K562 (cell line): ENCODE data around the gene EPHB2. TPM values are rescaled to one million over a fixed set of nuclear protein-coding genes. Genes with fewer than 3 reads are reported as not detected.

Experiments
- ATAC-seq: fragments of 200-7000 bp; cut with Tn5 transposase; 3 replicates; pipeline ENCODE4 v1.9.1; 2020; ENCODE audit warnings: moderate library complexity
- BruUV-seq: library from RNA; stranded (reverse); fragments of 400-500 nt; replicated peaks from 2 replicates; lab custom pipeline; 2021; lab: Mats Ljungman, UMichigan
- CTCF ChIA-PET: fragments of 300-600 bp; formaldehyde crosslinking; extraction: SDS; loops from one replicate; lab custom pipeline; 2021; ENCODE audit warnings: low intra/inter-chr PET ratio; lab: Yijun Ruan, JAX
- POLR2A ChIA-PET: fragments of 300-600, 350-650 bp; sonication (Branson Sonifier 250); formaldehyde crosslinking; extraction: SDS; loops from one replicate; lab custom pipeline; 2021; ENCODE audit warnings: antibody characterized with exemption, inconsistent platforms; lab: Yijun Ruan, JAX
- DNase-seq, 4 experiments: peaks; one replicate each; pipeline versions ENCODE4 v3.0.0 to v3.0.0-alpha.2; 2011 to 2018; ENCODE audit warnings: low spot score in 3 of 4, mixed read lengths in 3 of 4; ENCODE audit errors: extremely low read depth in 1 of 4
- FAIRE-seq: peaks from 2 replicates; lab custom pipeline; 2011; peaks lifted over from hg19 to GRCh38; lab: Jason Lieb, UNC
- H2AFZ ChIP-seq: 2 replicates; pipeline ENCODE4 v1.6.0; 2011; ENCODE audit warnings: low read depth, low read length, control low read depth, inconsistent platforms
- H3K27ac ChIP-seq: fragments of 200-600 bp; 3 replicates; pipeline ENCODE4 v1.8.0; 2011; ENCODE audit warnings: low read depth, mild to moderate bottlenecking, control low read depth, inconsistent platforms, low read length, moderate library complexity, mixed read lengths; ENCODE audit errors: extremely low read depth
- H3K27me3 ChIP-seq, 2 experiments: fragments of 300-600 bp in 1 of 2; 2 replicates in 1 of 2; 3 replicates in 1 of 2; pipeline versions ENCODE4 v1.6.0 to v1.8.0; 2011; ENCODE audit warnings: inconsistent platforms in 2 of 2, low read length in 2 of 2, mild to moderate bottlenecking in 1 of 2, mixed read lengths in 1 of 2, moderate library complexity in 1 of 2; ENCODE audit not compliant: control insufficient read depth in 2 of 2, insufficient read depth in 2 of 2
- H3K36me3 ChIP-seq: fragments of 300-600 bp; 3 replicates; pipeline ENCODE4 v1.8.0; 2011; ENCODE audit warnings: mild to moderate bottlenecking, low read length, inconsistent platforms; ENCODE audit not compliant: control insufficient read depth, insufficient read depth
- H3K4me1 ChIP-seq, 2 experiments: fragments of 200-600 bp in 1 of 2; replicated peaks in 1 of 2; 2 replicates in 1 of 2; 3 replicates in 1 of 2; pipeline versions ENCODE4 v1.5.1 to v1.8.0; 2011; ENCODE audit warnings: inconsistent platforms in 2 of 2, low read length in 2 of 2, mild to moderate bottlenecking in 1 of 2, mixed read lengths in 1 of 2, moderate library complexity in 1 of 2; ENCODE audit not compliant: control insufficient read depth in 2 of 2, insufficient read depth in 2 of 2
- H3K4me2 ChIP-seq: 2 replicates; pipeline ENCODE4 v1.6.1; 2011; ENCODE audit warnings: low read length, control low read depth, inconsistent platforms, mixed read lengths; ENCODE audit not compliant: insufficient read depth
- H3K4me3 ChIP-seq: fragments of 200-600 bp; sonication (generic), shearing (Covaris generic); 2 replicates; pipeline ENCODE4 v1.5.1; 2016; ENCODE audit warnings: control low read depth, inconsistent platforms
- H3K79me2 ChIP-seq: fragments of 200-600 bp; 3 replicates; pipeline ENCODE4 v1.8.0; 2011; ENCODE audit warnings: low read length, inconsistent platforms; ENCODE audit not compliant: control insufficient read depth, insufficient read depth
- H3K9ac ChIP-seq, 2 experiments: 2 replicates each; pipeline versions ENCODE4 v1.6.0 to v1.6.1; 2011; ENCODE audit warnings: low read depth in 2 of 2, low read length in 2 of 2, control low read depth in 1 of 2, inconsistent platforms in 1 of 2, mild to moderate bottlenecking in 1 of 2, mixed read lengths in 1 of 2; ENCODE audit not compliant: insufficient read depth in 1 of 2
- H3K9me1 ChIP-seq: one replicate; pipeline ENCODE4 v1.6.0; 2011; ENCODE audit warnings: inconsistent platforms, mild to moderate bottlenecking, low read length, moderate library complexity; ENCODE audit not compliant: control insufficient read depth, insufficient read depth
- H3K9me3 ChIP-seq: replicated peaks from 2 replicates; pipeline ENCODE4 v1.5.1; 2011; ENCODE audit warnings: low read depth, low read length, inconsistent platforms; ENCODE audit not compliant: control insufficient read depth, insufficient read depth
- H4K20me1 ChIP-seq: replicated peaks from 2 replicates; pipeline ENCODE4 v1.6.1; 2011; ENCODE audit warnings: low read length, inconsistent platforms, mixed read lengths; ENCODE audit not compliant: control insufficient read depth, insufficient read depth
- BRD4 ChIP-seq: fragments of 200-600 bp; sonication (generic); IDR thresholded peaks from 2 replicates; pipeline ENCODE4 v1.6.1; 2017; ENCODE audit warnings: inconsistent platforms
- DMBX1 ChIP-seq: fragments of 250-450 bp; sonication (Bioruptor Pico); IDR thresholded peaks from 2 replicates; pipeline ENCODE4 v1.8.0; 2022; ENCODE audit warnings: inconsistent platforms, mild to moderate bottlenecking, moderate library complexity, borderline replicate concordance
- L3MBTL2 ChIP-seq: fragments of 450-650 bp; IDR thresholded peaks from 2 replicates; pipeline ENCODE4 v1.6.1; 2016; ENCODE audit warnings: mild to moderate bottlenecking, moderate library complexity
- MTA1 ChIP-seq: fragments of 450-650 bp; IDR thresholded peaks from 2 replicates; pipeline ENCODE4 v1.6.1; 2017; ENCODE audit warnings: borderline replicate concordance
- NELFE ChIP-seq: IDR thresholded peaks from 2 replicates; pipeline ENCODE4 v1.6.1; 2011; ENCODE audit warnings: mild to moderate bottlenecking; ENCODE audit not compliant: insufficient read depth, insufficient read length
- NFXL1 ChIP-seq: fragments of 450-650 bp; formaldehyde crosslinking; IDR thresholded peaks from 2 replicates; pipeline ENCODE4 v1.4.0; 2021; ENCODE audit warnings: mild to moderate bottlenecking
- OTX1 ChIP-seq: fragments of 450-650 bp; formaldehyde crosslinking; IDR thresholded peaks from 2 replicates; pipeline ENCODE4 v1.4.0; 2022; ENCODE audit warnings: mild to moderate bottlenecking
- PHB2 ChIP-seq: fragments of 450-650 bp; IDR thresholded peaks from 2 replicates; pipeline ENCODE4 v1.6.1; 2017; ENCODE audit warnings: low read depth
- PTBP1 ChIP-seq: fragments of 200-400 bp; formaldehyde crosslinking; IDR thresholded peaks from 2 replicates; pipeline ENCODE4 v1.6.1; 2017; ENCODE audit warnings: low read depth, low read length
- SMAD3 ChIP-seq: fragments of 450-650 bp; formaldehyde crosslinking; conservative IDR thresholded peaks from 2 replicates; pipeline ENCODE4 v1.4.0; 2020; ENCODE audit warnings: mild to moderate bottlenecking
- TGIF2 ChIP-seq: sonication (generic); formaldehyde crosslinking; IDR thresholded peaks from 2 replicates; pipeline ENCODE4 v1.8.1; 2022; ENCODE audit warnings: mild to moderate bottlenecking, missing genetic modification reagents, moderate library complexity
- ZNF263 ChIP-seq: sonication (generic); formaldehyde crosslinking; IDR thresholded peaks from 2 replicates; pipeline ENCODE4 v1.8.0; 2022; ENCODE audit warnings: mild to moderate bottlenecking, missing genetic modification reagents, borderline replicate concordance
- ZNF3 ChIP-seq: fragments of 250-450 bp; sonication (Bioruptor Pico); IDR thresholded peaks from 2 replicates; pipeline ENCODE4 v1.5.0; 2021; ENCODE audit warnings: mild to moderate bottlenecking, moderate library complexity
- ZNF583 ChIP-seq: fragments of 250-450 bp; sonication (Bioruptor Pico); IDR thresholded peaks from 2 replicates; pipeline ENCODE4 v1.4.0; 2020
- WGBS: fragments of 100-300 bp; shearing (Covaris generic); methylation state at CpG from one replicate; pipeline ENCODE4 v1.1.6; 2016; ENCODE audit warnings: low coverage, mixed read lengths; ENCODE audit not compliant: insufficient coverage; ENCODE audit errors: missing lambda C conversion rate; 5-methylcytosine and 5-hydroxymethylcytosine counted together
- in situ Hi-C: fragments of 300-500 bp; cut with MboI; formaldehyde crosslinking; loops from 4 replicates; pipeline ENCODE4 v1.15.0; 2018; ENCODE audit warnings: inconsistent platforms, mixed read lengths
- intact Hi-C: fragments of 100-400 bp; cut with micrococcal nuclease; formaldehyde crosslinking; loops from 2 replicates; pipeline ENCODE4 v1.14.2; 2022
- polyA plus RNA-seq, 8 experiments: library from polyadenylated mRNA; depleted of rRNA in 4 of 8; stranded (reverse) in 5 of 8; unstranded in 3 of 8; fragments of >200 nt; fragmentation: Nextera tagmentation in 2 of 8; fragmentation: Illumina TruSeq in 1 of 8; extraction: Ambion mirVana in 2 of 8; extraction: Trizol in 1 of 8; gene quantifications; 2 replicates each; pipeline versions ENCODE4 v1.2.1 to v1.2.3, GENCODE V29; 2011 to 2014; ENCODE audit warnings: inconsistent platforms in 1 of 8, missing spikeins in 1 of 8
- total RNA-seq, 7 experiments: library from RNA; depleted of rRNA in 6 of 7; stranded (reverse); fragments of >200 nt in 6 of 7; fragmentation: Illumina TruSeq in 2 of 7; extraction: Trizol in 2 of 7; gene quantifications; 2 replicates each; pipeline versions ENCODE4 v1.2.1 to v1.2.3, GENCODE V29; 2011 to 2021; ENCODE audit warnings: low replicate concordance in 1 of 7
- TF ChIP-seq, protein P1 (sequence below), 3 experiments: IDR thresholded peaks in 2 of 3; conservative IDR thresholded peaks in 1 of 3; 2 replicates each; pipeline ENCODE4 v1.5.1; 2011 to 2012; ENCODE audit warnings: low read length in 3 of 3, mild to moderate bottlenecking in 3 of 3, control low read depth in 2 of 3, improper control_type of control experiment in 1 of 3, inconsistent platforms in 1 of 3, low read depth in 1 of 3, mixed read lengths in 1 of 3, moderate library complexity in 1 of 3; ENCODE audit not compliant: insufficient read depth in 2 of 3

Gene EPHB2
- total and polyA plus RNA-seq, 9 of the 15 experiments (the other 6 are each of a cell fraction or from before 2014, with no cell fraction given) = not detected

DNA sequence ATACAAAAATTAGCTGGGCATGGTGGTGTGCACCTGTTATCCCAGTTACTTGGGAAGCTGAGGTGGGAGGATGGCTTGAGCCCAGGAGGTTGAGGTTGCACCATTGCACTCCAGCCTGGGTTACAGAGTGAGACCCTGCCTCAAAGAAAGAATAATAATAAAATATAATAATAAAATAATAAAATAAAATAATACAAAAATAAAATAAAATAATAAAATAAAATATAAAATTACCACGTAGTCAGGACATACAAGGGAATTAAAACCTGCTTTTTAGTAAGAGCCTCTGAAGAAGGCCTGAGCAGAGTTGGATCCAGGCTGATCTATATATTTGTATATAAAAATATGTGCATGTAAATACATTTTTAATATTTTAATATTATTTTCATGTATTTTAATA lies 41.7 kb downstream of the EPHB2 start:
- no peak for ATAC-seq
- no peak overlapping the region for H3K27ac ChIP-seq
- H3K36me3 ChIP-seq = no peaks in the 10 kb centered on the region
- no peaks in the 10 kb centered on the region for H3K9me3 ChIP-seq
- in situ Hi-C loops (no loop called here), intact Hi-C loops (no loop called here)
- no peak overlapping the region for H2AFZ ChIP-seq
- H3K9ac ChIP-seq = no peak overlapping the region
- POLR2A ChIA-PET = no interaction called here
- no peak for DNase-seq
- no peaks in the 10 kb centered on the region for H3K79me2 ChIP-seq
- CTCF ChIA-PET = no interaction called here
- H4K20me1 ChIP-seq = peaks cover 4% of the 10 kb centered on the region; the same call in 1 of the 2 replicates
- peaks cover 0 to 8% of the 10 kb centered on the region in 2 experiments; a peak in 2 of 5 replicates for H3K4me1 ChIP-seq
- FAIRE-seq = no peak
- no TSS peak for BruUV-seq
- H3K4me3 ChIP-seq = no peak overlapping the region
- H3K4me2 ChIP-seq = no peak overlapping the region
- H3K27me3 ChIP-seq = peaks cover 7 to 33% of the 10 kb centered on the region in 2 experiments; a peak in 4 of 5 replicates
- 0% methylated on average over 1 of the region's 1 CpG for WGBS
- no peaks in the 10 kb centered on the region for H3K9me1 ChIP-seq
- TF ChIP-seq SMAD3 (CRISPR knock-in tag) (no peak), MTA1 (no peak), PTBP1 (no peak)
- TF ChIP-seq, all 486 proteins: peak for 0

DNA sequence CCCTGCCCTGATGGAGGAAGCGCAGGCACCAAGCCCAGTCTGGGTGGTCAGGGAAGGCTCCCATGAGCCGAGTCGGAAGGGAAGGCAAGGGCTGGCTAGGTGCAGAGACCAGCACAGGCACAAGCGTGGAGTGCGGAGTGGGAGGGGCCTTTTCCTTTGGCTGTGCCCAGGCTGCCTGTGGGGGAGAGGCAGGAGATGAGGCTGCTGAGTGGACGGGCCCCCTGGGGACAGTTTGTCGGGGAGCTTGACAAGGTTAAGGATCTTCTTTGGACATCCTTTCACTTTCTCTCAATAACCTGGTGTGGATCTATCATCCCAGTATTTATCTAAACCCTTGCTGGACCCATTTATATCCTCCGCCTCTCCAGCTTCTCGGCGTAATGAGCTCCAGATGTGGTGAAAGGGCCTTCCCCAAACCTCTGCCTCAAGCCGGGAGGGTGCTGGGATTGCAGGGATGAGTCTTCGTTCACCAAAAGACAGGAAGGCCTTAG lies 42.9 kb downstream of the EPHB2 start:
- Histone ChIP-seq H3K9me1 (no peaks in the 10 kb centered on the region), H3K4me2 (no peak overlapping the region), H4K20me1 (peaks cover 2% of the 10 kb centered on the region; the same call in 1 of the 2 replicates), H3K27me3 (peaks cover 2 to 34% of the 10 kb centered on the region in 2 experiments; a peak in 3 of 5 replicates), H2AFZ (no peak overlapping the region), H3K36me3 (no peaks in the 10 kb centered on the region), H3K4me3 (no peak overlapping the region), H3K9me3 (no peaks in the 10 kb centered on the region), H3K9ac (no peak overlapping the region), H3K27ac (no peak overlapping the region), H3K4me1 (peaks cover 0 to 8% of the 10 kb centered on the region in 2 experiments; a peak in 2 of 5 replicates), H3K79me2 (no peaks in the 10 kb centered on the region)
- no TSS peak for BruUV-seq
- FAIRE-seq (no peak), DNase-seq (no peak), ATAC-seq (no peak)
- WGBS = 3% methylated on average over 10 of the region's 12 CpGs
- ChIA-PET POLR2A (interaction anchor here (0.6 to 0.9 kb wide), 2 partner anchors 41 to 287 kb away, joined by 3 read pairs; no protein-coding TSS in a partner anchor), CTCF (no interaction called here)
- in situ Hi-C loops (no loop called here), intact Hi-C loops (no loop called here)
- TF ChIP-seq PHB2 (no peak), ZNF263 (CRISPR knock-in tag) (no peak), NFXL1 (CRISPR knock-in tag) (no peak), ZNF583 (CRISPR knock-in tag) (no peak), ZNF3 (CRISPR knock-in tag) (no peak), DMBX1 (CRISPR knock-in tag) (no peak), NELFE (no peak), OTX1 (CRISPR knock-in tag) (no peak), BRD4 (no peak), L3MBTL2 (no peak), TGIF2 (CRISPR knock-in tag) (no peak)
- TF ChIP-seq, protein P1, sequence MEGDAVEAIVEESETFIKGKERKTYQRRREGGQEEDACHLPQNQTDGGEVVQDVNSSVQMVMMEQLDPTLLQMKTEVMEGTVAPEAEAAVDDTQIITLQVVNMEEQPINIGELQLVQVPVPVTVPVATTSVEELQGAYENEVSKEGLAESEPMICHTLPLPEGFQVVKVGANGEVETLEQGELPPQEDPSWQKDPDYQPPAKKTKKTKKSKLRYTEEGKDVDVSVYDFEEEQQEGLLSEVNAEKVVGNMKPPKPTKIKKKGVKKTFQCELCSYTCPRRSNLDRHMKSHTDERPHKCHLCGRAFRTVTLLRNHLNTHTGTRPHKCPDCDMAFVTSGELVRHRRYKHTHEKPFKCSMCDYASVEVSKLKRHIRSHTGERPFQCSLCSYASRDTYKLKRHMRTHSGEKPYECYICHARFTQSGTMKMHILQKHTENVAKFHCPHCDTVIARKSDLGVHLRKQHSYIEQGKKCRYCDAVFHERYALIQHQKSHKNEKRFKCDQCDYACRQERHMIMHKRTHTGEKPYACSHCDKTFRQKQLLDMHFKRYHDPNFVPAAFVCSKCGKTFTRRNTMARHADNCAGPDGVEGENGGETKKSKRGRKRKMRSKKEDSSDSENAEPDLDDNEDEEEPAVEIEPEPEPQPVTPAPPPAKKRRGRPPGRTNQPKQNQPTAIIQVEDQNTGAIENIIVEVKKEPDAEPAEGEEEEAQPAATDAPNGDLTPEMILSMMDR (IDR thresholded peaks at IDR 0.05 in 2 of 3, conservative IDR thresholded peaks at IDR 0.05 in 1 of 3; ENCODE audit: insufficient read depth in 2 of 3, low read depth in 1 of 3, low read length in 3 of 3) = no peak
